ENCODE results near the gene MAGI2.
A peak's percentile ranks its signal among the peaks of the same experiment; 100 is the strongest.

MAGI2 gene

DNA sequence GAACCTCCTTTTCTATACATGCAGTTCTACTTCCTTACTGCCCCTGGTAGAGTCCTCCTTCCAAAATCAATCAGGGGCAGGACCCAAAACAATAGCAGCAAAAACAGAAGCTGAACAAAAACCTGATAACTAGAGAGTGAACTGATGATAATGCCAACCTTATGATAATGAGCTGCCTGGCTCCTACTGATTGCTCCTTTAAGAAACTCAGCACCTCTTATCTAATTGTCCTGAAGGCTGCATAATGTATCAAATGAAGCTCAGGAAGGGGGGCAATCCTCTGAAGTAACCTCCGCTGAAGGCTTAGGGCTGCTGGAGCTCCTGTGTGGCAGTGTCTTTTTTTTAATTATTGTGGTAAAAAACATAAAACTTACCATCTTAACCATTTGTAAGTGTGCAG is 1397.9 kb downstream of the MAGI2 start:
- Histone ChIP-seq H3K79me1 (ENCODE audit: low read depth, low read length) (no peaks in the 10 kb centered on the region), H3K4me3 (ENCODE audit: low read length in 2 of 2) (no peak overlapping the region), H3K9me3 (replicated peaks in 1 of 2; ENCODE audit: control insufficient read depth in 2 of 2, insufficient read depth in 1 of 2, low read depth in 1 of 2, low read length in 2 of 2) (no peaks in the 10 kb centered on the region), H4K8ac (ENCODE audit: low read depth, low read length) (no peak overlapping the region), H4K91ac (ENCODE audit: low read depth, low read length, poor library complexity) (no peak overlapping the region), H3K27ac (replicated peaks; ENCODE audit: low read length) (no peak overlapping the region), H3K4me2 (ENCODE audit: insufficient read depth, low read length, poor library complexity, severe bottlenecking) (no peak overlapping the region), H2BK12ac (ENCODE audit: low read length) (no peak overlapping the region), H3K36me3 (replicated peaks in 1 of 2; ENCODE audit: control insufficient read depth in 2 of 2, insufficient read depth in 2 of 2, low read length in 2 of 2) (no peaks in the 10 kb centered on the region), H2AFZ (ENCODE audit: low read length) (no peak overlapping the region), H3K4me1 (ENCODE audit: control insufficient read depth in 2 of 2, insufficient read depth in 1 of 2, low read depth in 1 of 2, low read length in 2 of 2) (peaks cover 5 to 9% of the 10 kb centered on the region in 2 donors), H3K9ac (ENCODE audit: low read depth, low read length, poor library complexity) (no peak overlapping the region), H2BK5ac (ENCODE audit: low read length) (no peak overlapping the region), H2AK5ac (ENCODE audit: low read depth, low read length) (no peak overlapping the region), H3K23ac (ENCODE audit: low read depth, low read length, poor library complexity) (no peak overlapping the region), H3K18ac (ENCODE audit: low read length) (no peak overlapping the region), H3K27me3 (ENCODE audit: control insufficient read depth in 3 of 3, insufficient read depth in 3 of 3, low read depth in 1 of 3, low read length in 3 of 3) (no peaks in the 10 kb centered on the region), H3K14ac (ENCODE audit: low read length) (no peak overlapping the region), H2BK120ac (ENCODE audit: low read depth, low read length) (no peak overlapping the region), H2BK15ac (ENCODE audit: low read length) (no peak overlapping the region), H3K4ac (ENCODE audit: low read length) (no peak overlapping the region)
- no peak for DNase-seq (ENCODE audit: low spot score)
- no CpG with 5 or more reads among the region's 1 CpG for WGBS, 2 donors (ENCODE audit: extremely low coverage in 2 of 2, insufficient read length in 2 of 2, insufficient replicate concordance in 1 of 2)

DNA sequence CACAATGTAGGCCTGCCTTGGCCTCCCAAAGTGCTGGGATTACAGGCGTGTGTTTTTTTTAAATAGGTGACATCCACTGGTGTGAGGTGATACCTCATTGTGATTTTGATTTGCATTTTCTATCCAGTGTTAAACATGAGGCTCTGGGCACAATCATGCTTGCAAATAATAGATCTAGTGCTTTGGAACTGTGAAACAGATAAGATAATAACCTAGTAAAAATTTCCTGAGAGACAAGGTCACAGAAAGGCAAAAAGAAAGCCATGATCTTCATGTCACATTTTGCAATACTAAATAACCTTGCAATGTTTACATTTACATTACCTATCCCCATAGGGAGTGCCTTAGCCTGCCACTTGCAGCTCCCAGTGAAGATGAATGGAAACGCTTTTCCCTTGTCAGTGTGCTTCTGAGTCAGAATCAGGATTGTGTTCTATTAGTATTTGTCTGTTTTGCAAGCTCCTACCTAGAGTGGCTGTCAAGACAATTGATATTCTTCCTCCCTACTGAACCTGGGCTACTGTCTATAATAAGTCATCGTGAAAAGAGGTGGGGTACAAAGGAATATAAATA is 1398.4 kb downstream of the MAGI2 start:
- H3K4me1 ChIP-seq (ENCODE audit: control insufficient read depth in 2 of 2, insufficient read depth in 1 of 2, low read depth in 1 of 2, low read length in 2 of 2) = peaks cover 5 to 9% of the 10 kb centered on the region in 2 donors
- no peak overlapping the region for H3K18ac ChIP-seq (ENCODE audit: low read length)
- no peaks in the 10 kb centered on the region for H3K9me3 ChIP-seq (replicated peaks in 1 of 2; ENCODE audit: control insufficient read depth in 2 of 2, insufficient read depth in 1 of 2, low read depth in 1 of 2, low read length in 2 of 2)
- no peaks in the 10 kb centered on the region for H3K36me3 ChIP-seq (replicated peaks in 1 of 2; ENCODE audit: control insufficient read depth in 2 of 2, insufficient read depth in 2 of 2, low read length in 2 of 2)
- no peak overlapping the region for H3K4ac ChIP-seq (ENCODE audit: low read length)
- no CpG with 5 or more reads among the region's 3 CpGs for WGBS, 2 donors (ENCODE audit: extremely low coverage in 2 of 2, insufficient read length in 2 of 2, insufficient replicate concordance in 1 of 2)
- no peaks in the 10 kb centered on the region for H3K27me3 ChIP-seq (ENCODE audit: control insufficient read depth in 3 of 3, insufficient read depth in 3 of 3, low read depth in 1 of 3, low read length in 3 of 3)
- no peak overlapping the region for H2BK5ac ChIP-seq (ENCODE audit: low read length)
- H2BK15ac ChIP-seq (ENCODE audit: low read length) = no peak overlapping the region
- H4K91ac ChIP-seq (ENCODE audit: low read depth, low read length, poor library complexity) = no peak overlapping the region
- no peak overlapping the region for H3K9ac ChIP-seq (ENCODE audit: low read depth, low read length, poor library complexity)
- no peak overlapping the region for H3K4me3 ChIP-seq (ENCODE audit: low read length in 2 of 2)
- H3K14ac ChIP-seq (ENCODE audit: low read length) = no peak overlapping the region
- no peak overlapping the region for H2AK5ac ChIP-seq (ENCODE audit: low read depth, low read length)
- no peak overlapping the region for H2BK120ac ChIP-seq (ENCODE audit: low read depth, low read length)
- no peak overlapping the region for H2AFZ ChIP-seq (ENCODE audit: low read length)
- no peaks in the 10 kb centered on the region for H3K79me1 ChIP-seq (ENCODE audit: low read depth, low read length)
- no peak overlapping the region for H3K27ac ChIP-seq (replicated peaks; ENCODE audit: low read length)
- no peak overlapping the region for H3K4me2 ChIP-seq (ENCODE audit: insufficient read depth, low read length, poor library complexity, severe bottlenecking)
- no peak overlapping the region for H2BK12ac ChIP-seq (ENCODE audit: low read length)
- no peak overlapping the region for H3K23ac ChIP-seq (ENCODE audit: low read depth, low read length, poor library complexity)
- DNase-seq (ENCODE audit: low spot score) = no peak
- no peak overlapping the region for H4K8ac ChIP-seq (ENCODE audit: low read depth, low read length)

DNA sequence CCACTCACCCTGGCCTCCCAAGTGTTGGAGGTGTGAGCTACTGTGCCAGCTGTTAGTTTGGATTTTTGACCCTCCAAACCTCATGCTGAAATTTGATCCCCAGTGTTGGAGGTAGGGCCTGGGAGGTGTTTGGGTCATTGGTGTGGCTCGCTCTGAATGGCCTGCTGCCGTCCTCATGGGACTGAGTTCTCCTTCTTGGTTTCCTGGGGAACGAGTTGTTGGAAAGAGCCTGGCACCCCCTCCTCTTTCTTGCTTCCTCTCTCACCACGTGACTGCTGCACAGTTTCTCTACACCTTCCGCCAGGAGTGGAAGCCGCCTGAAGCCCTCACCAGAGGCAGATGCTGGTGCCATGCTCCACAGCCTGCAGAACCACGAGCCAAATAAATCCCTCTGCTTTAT is 1401.4 kb downstream of the MAGI2 start:
- no peak overlapping the region for H3K4ac ChIP-seq (ENCODE audit: low read length)
- H3K9ac ChIP-seq (ENCODE audit: low read depth, low read length, poor library complexity) = no peak overlapping the region
- peaks cover 7 to 11% of the 10 kb centered on the region in 2 donors for H3K4me1 ChIP-seq (ENCODE audit: control insufficient read depth in 2 of 2, insufficient read depth in 1 of 2, low read depth in 1 of 2, low read length in 2 of 2)
- H3K9me3 ChIP-seq (replicated peaks in 1 of 2; ENCODE audit: control insufficient read depth in 2 of 2, insufficient read depth in 1 of 2, low read depth in 1 of 2, low read length in 2 of 2) = no peaks in the 10 kb centered on the region
- peak overlapping the region; percentile 31 for H2AFZ ChIP-seq (ENCODE audit: low read length)
- H3K14ac ChIP-seq (ENCODE audit: low read length) = no peak overlapping the region
- no peak overlapping the region for H4K91ac ChIP-seq (ENCODE audit: low read depth, low read length, poor library complexity)
- no peak overlapping the region for H2AK5ac ChIP-seq (ENCODE audit: low read depth, low read length)
- H3K36me3 ChIP-seq (replicated peaks in 1 of 2; ENCODE audit: control insufficient read depth in 2 of 2, insufficient read depth in 2 of 2, low read length in 2 of 2) = no peaks in the 10 kb centered on the region
- no peak overlapping the region for H2BK12ac ChIP-seq (ENCODE audit: low read length)
- no peak overlapping the region for H3K4me2 ChIP-seq (ENCODE audit: insufficient read depth, low read length, poor library complexity, severe bottlenecking)
- no peaks in the 10 kb centered on the region for H3K27me3 ChIP-seq (ENCODE audit: control insufficient read depth in 3 of 3, insufficient read depth in 3 of 3, low read depth in 1 of 3, low read length in 3 of 3)
- H3K18ac ChIP-seq (ENCODE audit: low read length) = peak overlapping the region; percentile 22
- DNase-seq (ENCODE audit: low spot score) = no peak
- H2BK120ac ChIP-seq (ENCODE audit: low read depth, low read length) = no peak overlapping the region
- no peak overlapping the region for H2BK15ac ChIP-seq (ENCODE audit: low read length)
- H4K8ac ChIP-seq (ENCODE audit: low read depth, low read length) = no peak overlapping the region
- no peaks in the 10 kb centered on the region for H3K79me1 ChIP-seq (ENCODE audit: low read depth, low read length)
- no CpG with 5 or more reads among the region's 7 CpGs for WGBS, 2 donors (ENCODE audit: extremely low coverage in 2 of 2, insufficient read length in 2 of 2, insufficient replicate concordance in 1 of 2)
- H3K27ac ChIP-seq (replicated peaks; ENCODE audit: low read length) = no peak overlapping the region
- H3K23ac ChIP-seq (ENCODE audit: low read depth, low read length, poor library complexity) = no peak overlapping the region
- H2BK5ac ChIP-seq (ENCODE audit: low read length) = no peak overlapping the region
- no peak overlapping the region for H3K4me3 ChIP-seq (ENCODE audit: low read length in 2 of 2)

GRCh38 chr7:78047800-78048199 is 1405.7 kb downstream of the MAGI2 start:
- Histone ChIP-seq H3K14ac (ENCODE audit: low read length) (no peak overlapping the region), H4K8ac (ENCODE audit: low read depth, low read length) (no peak overlapping the region), H3K23ac (ENCODE audit: low read depth, low read length, poor library complexity) (no peak overlapping the region), H3K27me3 (ENCODE audit: control insufficient read depth in 3 of 3, insufficient read depth in 3 of 3, low read depth in 1 of 3, low read length in 3 of 3) (no peaks in the 10 kb centered on the region), H2AK5ac (ENCODE audit: low read depth, low read length) (no peak overlapping the region), H3K79me1 (ENCODE audit: low read depth, low read length) (no peaks in the 10 kb centered on the region), H2BK15ac (ENCODE audit: low read length) (no peak overlapping the region), H3K18ac (ENCODE audit: low read length) (no peak overlapping the region), H2BK12ac (ENCODE audit: low read length) (no peak overlapping the region), H2BK5ac (ENCODE audit: low read length) (no peak overlapping the region), H3K9ac (ENCODE audit: low read depth, low read length, poor library complexity) (no peak overlapping the region), H3K4me3 (ENCODE audit: low read length in 2 of 2) (no peak overlapping the region), H3K4ac (ENCODE audit: low read length) (no peak overlapping the region), H2BK120ac (ENCODE audit: low read depth, low read length) (no peak overlapping the region), H3K4me1 (ENCODE audit: control insufficient read depth in 2 of 2, insufficient read depth in 1 of 2, low read depth in 1 of 2, low read length in 2 of 2) (peaks cover 5 to 8% of the 10 kb centered on the region in 2 donors), H4K91ac (ENCODE audit: low read depth, low read length, poor library complexity) (no peak overlapping the region), H3K27ac (replicated peaks; ENCODE audit: low read length) (no peak overlapping the region), H3K36me3 (replicated peaks in 1 of 2; ENCODE audit: control insufficient read depth in 2 of 2, insufficient read depth in 2 of 2, low read length in 2 of 2) (no peaks in the 10 kb centered on the region), H3K4me2 (ENCODE audit: insufficient read depth, low read length, poor library complexity, severe bottlenecking) (no peak overlapping the region), H3K9me3 (replicated peaks in 1 of 2; ENCODE audit: control insufficient read depth in 2 of 2, insufficient read depth in 1 of 2, low read depth in 1 of 2, low read length in 2 of 2) (no peaks in the 10 kb centered on the region), H2AFZ (ENCODE audit: low read length) (no peak overlapping the region)
- no CpG with 5 or more reads among the region's 3 CpGs for WGBS, 2 donors (ENCODE audit: extremely low coverage in 2 of 2, insufficient read length in 2 of 2, insufficient replicate concordance in 1 of 2)
- no peak for DNase-seq (ENCODE audit: low spot score)

Data from neuronal stem cell (in vitro differentiated cells).